ENCODE measurements around the gene DIRAS1. TPM values are rescaled to one million over a fixed set of nuclear protein-coding genes. Genes with fewer than 3 reads are reported as not detected.

DIRAS1 gene
- total and polyA plus RNA-seq, 2 of the 8 experiments (the other 6 are each of a cell fraction or from before 2014, with no cell fraction given), result 20.2 to 22.3 TPM

DNA sequence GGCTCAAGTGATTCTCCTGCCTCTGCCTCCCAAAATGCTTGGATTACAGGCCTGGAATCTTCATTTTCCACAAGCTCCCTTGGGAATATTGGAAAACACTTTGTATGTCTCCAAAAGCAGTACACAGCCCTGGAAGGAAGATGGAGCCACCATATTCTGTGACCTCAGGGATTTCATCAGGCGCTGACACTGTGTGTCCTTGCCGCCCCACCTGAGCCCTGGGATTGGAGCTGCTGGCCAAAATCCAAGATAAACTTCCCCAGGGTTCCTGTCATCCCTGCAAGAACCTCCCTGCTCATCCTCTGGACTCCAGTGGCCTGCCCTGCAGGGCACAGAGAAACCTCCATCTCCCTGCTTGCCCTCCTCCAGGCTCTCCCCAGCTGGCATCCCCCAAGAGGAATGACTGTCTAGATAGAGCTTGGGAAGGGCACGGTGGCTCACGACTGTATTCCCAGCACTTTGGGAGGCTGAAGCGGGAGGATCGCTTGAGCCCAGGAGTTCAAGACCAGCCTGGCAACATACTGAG is 17.4 kb downstream of the DIRAS1 start:
- ChIA-PET CTCF (ENCODE audit: partially characterized antibody) (interaction anchor here (1.0 to 3.2 kb wide), 4 partner anchors 23 to 56 kb away, joined by 3 to 11 read pairs (median 5); no protein-coding TSS in a partner anchor), POLR2A (ENCODE audit: partially characterized antibody) (interaction anchor here (1.4 to 2.4 kb wide), 2 partner anchors 14 to 19 kb away, joined by 4 to 7 read pairs; no protein-coding TSS in a partner anchor)
- DNase-seq (ENCODE audit: low read depth in 1 of 2, low spot score in 2 of 2) (no peak), FAIRE-seq (no peak)
- H3K4ac ChIP-seq (replicated peaks; ENCODE audit: insufficient read length, low read depth, low read length), result no peak overlapping the region
- H4K91ac ChIP-seq (replicated peaks; ENCODE audit: insufficient read length, low read length), result no peak overlapping the region
- no peaks in the 10 kb centered on the region for H3K79me1 ChIP-seq (ENCODE audit: low read depth, low read length)
- H4K8ac ChIP-seq (ENCODE audit: extremely low read depth, insufficient read depth, low read length), result no peak overlapping the region
- no peak overlapping the region for H2BK20ac ChIP-seq (ENCODE audit: low read length)
- peaks cover 0 to 20% (median 17%) of the 10 kb centered on the region in 4 experiments; a peak in 6 of 7 replicates for H3K27me3 ChIP-seq (replicated peaks in 1 of 4; ENCODE audit: control insufficient read depth in 3 of 4, extremely low read depth in 1 of 4, insufficient read depth in 3 of 4, low read length in 3 of 4)
- H3K36me3 ChIP-seq (ENCODE audit: control insufficient read depth in 2 of 4, insufficient read depth in 4 of 4, low read length in 3 of 4), result no peaks in the 10 kb centered on the region
- no peaks in the 10 kb centered on the region for H3K9me3 ChIP-seq (ENCODE audit: insufficient read depth in 2 of 2, low read depth in 1 of 2, low read length in 1 of 2)
- H3K56ac ChIP-seq (replicated peaks; ENCODE audit: insufficient read length, low read depth, low read length), result no peak overlapping the region
- no peak overlapping the region for H2BK120ac ChIP-seq (replicated peaks; ENCODE audit: low read depth, low read length)
- no peak overlapping the region for H2BK12ac ChIP-seq (ENCODE audit: low read depth, low read length)
- no peaks in the 10 kb centered on the region for H3K79me2 ChIP-seq (ENCODE audit: control insufficient read depth in 1 of 2, insufficient read depth in 2 of 2, low read length in 2 of 2)
- H3K23me2 ChIP-seq (ENCODE audit: low read depth, low read length), result peaks cover 4% of the 10 kb centered on the region; the same call in 1 of the 2 replicates
- H2AK5ac ChIP-seq (ENCODE audit: low read depth, low read length), result no peak overlapping the region
- H4K5ac ChIP-seq (ENCODE audit: insufficient read length, low read depth, low read length), result no peak overlapping the region
- 86% methylated on average over 6 of the region's 6 CpGs; no CpG with 5 or more reads in 1 of the 2 experiments for WGBS, 2 experiments (ENCODE audit: extremely low coverage in 1 of 2, insufficient coverage in 1 of 2, insufficient read length in 1 of 2, insufficient replicate concordance in 2 of 2, low coverage in 1 of 2, low lambda C conversion rate in 2 of 2, missing lambda C conversion rate in 1 of 2)
- H3K4me2 ChIP-seq (ENCODE audit: insufficient read depth in 1 of 2, low read depth in 2 of 2, low read length in 2 of 2), result no peak overlapping the region
- H3K9ac ChIP-seq (replicated peaks in 1 of 4; ENCODE audit: extremely low read depth in 1 of 4, low read depth in 3 of 4, low read length in 3 of 4), result no peak overlapping the region
- H2BK5ac ChIP-seq (ENCODE audit: low read depth, low read length), result no peak overlapping the region
- H3K27ac ChIP-seq (ENCODE audit: low read depth, low read length), result no peak overlapping the region
- H2AFZ ChIP-seq (ENCODE audit: low read length), result no peak overlapping the region
- H3K14ac ChIP-seq (ENCODE audit: insufficient read length), result no peak overlapping the region
- no peak overlapping the region for H2BK15ac ChIP-seq (ENCODE audit: low read length)
- peaks cover 0 to 2% of the 10 kb centered on the region in 2 experiments for H4K20me1 ChIP-seq (replicated peaks in 1 of 2; ENCODE audit: control insufficient read depth in 1 of 2, insufficient read depth in 2 of 2, low read length in 2 of 2)
- no peak overlapping the region for H3K23ac ChIP-seq (ENCODE audit: insufficient read length)
- H3K4me1 ChIP-seq (replicated peaks in 1 of 4; ENCODE audit: control insufficient read depth in 3 of 4, insufficient read depth in 4 of 4, low read length in 3 of 4), result peaks cover 3 to 8% (median 5%) of the 10 kb centered on the region in 4 experiments
- no peak overlapping the region for H3K4me3 ChIP-seq (ENCODE audit: extremely low read depth in 1 of 4, insufficient read depth in 2 of 4, low read depth in 3 of 4, low read length in 4 of 4)
- H3K18ac ChIP-seq (ENCODE audit: extremely low read depth, low read length), result no peak overlapping the region
- TF ChIP-seq CEBPB (IDR thresholded peaks at IDR 0.05; ENCODE audit: low read depth, low read length) (no peak), CHD1 (IDR thresholded peaks at IDR 0.05; ENCODE audit: low read depth, low read length) (no peak), JUN (IDR thresholded peaks at IDR 0.05; ENCODE audit: low read depth, low read length) (no peak), HDAC2 (IDR thresholded peaks at IDR 0.05; ENCODE audit: borderline replicate concordance in 1 of 2, low read depth in 2 of 2, low read length in 2 of 2) (no peak), NANOG (IDR thresholded peaks at IDR 0.05; ENCODE audit: insufficient read depth, low read depth, low read length, poor library complexity, severe bottlenecking) (no peak), POLR2AphosphoS5 (IDR thresholded peaks at IDR 0.05; ENCODE audit: low read depth, low read length) (no peak), CBX5 (IDR thresholded peaks at IDR 0.05; ENCODE audit: low read depth, low read length) (no peak), SUZ12 (IDR thresholded peaks at IDR 0.05; ENCODE audit: low read length) (no peak), EGR1 (IDR thresholded peaks at IDR 0.05; ENCODE audit: borderline replicate concordance, low read depth, low read length) (no peak), KDM5A (IDR thresholded peaks at IDR 0.05; ENCODE audit: low read length) (no peak), POU5F1 (IDR thresholded peaks at IDR 0.05; ENCODE audit: low read depth, low read length) (no peak), KDM1A (IDR thresholded peaks at IDR 0.05; ENCODE audit: borderline replicate concordance, low read length) (no peak), SIX5 (IDR thresholded peaks at IDR 0.05; ENCODE audit: low read depth, low read length) (no peak)
- TF ChIP-seq, protein P1, sequence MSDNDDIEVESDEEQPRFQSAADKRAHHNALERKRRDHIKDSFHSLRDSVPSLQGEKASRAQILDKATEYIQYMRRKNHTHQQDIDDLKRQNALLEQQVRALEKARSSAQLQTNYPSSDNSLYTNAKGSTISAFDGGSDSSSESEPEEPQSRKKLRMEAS (IDR thresholded peaks at IDR 0.05), result no peak

Measured in H1 (cell line).